ENCODE measurements around the gene CRAT.

GRCh38 chr9:129109537-129109903, 1.1 kb downstream of the CRAT start:
- TF ChIP-seq POLR2AphosphoS5 (IDR thresholded peaks at IDR 0.05; ENCODE audit: low read depth) (no peak), EZH2 (IDR thresholded peaks at IDR 0.05; ENCODE audit: low read depth, unreplicated experiment) (no peak), NANOG (IDR thresholded peaks at IDR 0.05; ENCODE audit: borderline replicate concordance) (no peak), REST (IDR thresholded peaks at IDR 0.05; ENCODE audit: unreplicated experiment) (no peak), ZNF331 (CRISPR knock-in tag; IDR thresholded peaks at IDR 0.05; ENCODE audit: low read depth) (no peak), EZH2phosphoT487 (IDR thresholded peaks at IDR 0.05; ENCODE audit: unreplicated experiment) (no peak), CREB1 (CRISPR knock-in tag; IDR thresholded peaks at IDR 0.05; ENCODE audit: low read depth) (no peak), JUNB (IDR thresholded peaks at IDR 0.05; ENCODE audit: unreplicated experiment) (no peak)
- TF ChIP-seq, protein P1, sequence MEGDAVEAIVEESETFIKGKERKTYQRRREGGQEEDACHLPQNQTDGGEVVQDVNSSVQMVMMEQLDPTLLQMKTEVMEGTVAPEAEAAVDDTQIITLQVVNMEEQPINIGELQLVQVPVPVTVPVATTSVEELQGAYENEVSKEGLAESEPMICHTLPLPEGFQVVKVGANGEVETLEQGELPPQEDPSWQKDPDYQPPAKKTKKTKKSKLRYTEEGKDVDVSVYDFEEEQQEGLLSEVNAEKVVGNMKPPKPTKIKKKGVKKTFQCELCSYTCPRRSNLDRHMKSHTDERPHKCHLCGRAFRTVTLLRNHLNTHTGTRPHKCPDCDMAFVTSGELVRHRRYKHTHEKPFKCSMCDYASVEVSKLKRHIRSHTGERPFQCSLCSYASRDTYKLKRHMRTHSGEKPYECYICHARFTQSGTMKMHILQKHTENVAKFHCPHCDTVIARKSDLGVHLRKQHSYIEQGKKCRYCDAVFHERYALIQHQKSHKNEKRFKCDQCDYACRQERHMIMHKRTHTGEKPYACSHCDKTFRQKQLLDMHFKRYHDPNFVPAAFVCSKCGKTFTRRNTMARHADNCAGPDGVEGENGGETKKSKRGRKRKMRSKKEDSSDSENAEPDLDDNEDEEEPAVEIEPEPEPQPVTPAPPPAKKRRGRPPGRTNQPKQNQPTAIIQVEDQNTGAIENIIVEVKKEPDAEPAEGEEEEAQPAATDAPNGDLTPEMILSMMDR (conservative IDR thresholded peaks at IDR 0.05; ENCODE audit: low read depth in 2 of 2) = no peak
- TF ChIP-seq, protein P2, sequence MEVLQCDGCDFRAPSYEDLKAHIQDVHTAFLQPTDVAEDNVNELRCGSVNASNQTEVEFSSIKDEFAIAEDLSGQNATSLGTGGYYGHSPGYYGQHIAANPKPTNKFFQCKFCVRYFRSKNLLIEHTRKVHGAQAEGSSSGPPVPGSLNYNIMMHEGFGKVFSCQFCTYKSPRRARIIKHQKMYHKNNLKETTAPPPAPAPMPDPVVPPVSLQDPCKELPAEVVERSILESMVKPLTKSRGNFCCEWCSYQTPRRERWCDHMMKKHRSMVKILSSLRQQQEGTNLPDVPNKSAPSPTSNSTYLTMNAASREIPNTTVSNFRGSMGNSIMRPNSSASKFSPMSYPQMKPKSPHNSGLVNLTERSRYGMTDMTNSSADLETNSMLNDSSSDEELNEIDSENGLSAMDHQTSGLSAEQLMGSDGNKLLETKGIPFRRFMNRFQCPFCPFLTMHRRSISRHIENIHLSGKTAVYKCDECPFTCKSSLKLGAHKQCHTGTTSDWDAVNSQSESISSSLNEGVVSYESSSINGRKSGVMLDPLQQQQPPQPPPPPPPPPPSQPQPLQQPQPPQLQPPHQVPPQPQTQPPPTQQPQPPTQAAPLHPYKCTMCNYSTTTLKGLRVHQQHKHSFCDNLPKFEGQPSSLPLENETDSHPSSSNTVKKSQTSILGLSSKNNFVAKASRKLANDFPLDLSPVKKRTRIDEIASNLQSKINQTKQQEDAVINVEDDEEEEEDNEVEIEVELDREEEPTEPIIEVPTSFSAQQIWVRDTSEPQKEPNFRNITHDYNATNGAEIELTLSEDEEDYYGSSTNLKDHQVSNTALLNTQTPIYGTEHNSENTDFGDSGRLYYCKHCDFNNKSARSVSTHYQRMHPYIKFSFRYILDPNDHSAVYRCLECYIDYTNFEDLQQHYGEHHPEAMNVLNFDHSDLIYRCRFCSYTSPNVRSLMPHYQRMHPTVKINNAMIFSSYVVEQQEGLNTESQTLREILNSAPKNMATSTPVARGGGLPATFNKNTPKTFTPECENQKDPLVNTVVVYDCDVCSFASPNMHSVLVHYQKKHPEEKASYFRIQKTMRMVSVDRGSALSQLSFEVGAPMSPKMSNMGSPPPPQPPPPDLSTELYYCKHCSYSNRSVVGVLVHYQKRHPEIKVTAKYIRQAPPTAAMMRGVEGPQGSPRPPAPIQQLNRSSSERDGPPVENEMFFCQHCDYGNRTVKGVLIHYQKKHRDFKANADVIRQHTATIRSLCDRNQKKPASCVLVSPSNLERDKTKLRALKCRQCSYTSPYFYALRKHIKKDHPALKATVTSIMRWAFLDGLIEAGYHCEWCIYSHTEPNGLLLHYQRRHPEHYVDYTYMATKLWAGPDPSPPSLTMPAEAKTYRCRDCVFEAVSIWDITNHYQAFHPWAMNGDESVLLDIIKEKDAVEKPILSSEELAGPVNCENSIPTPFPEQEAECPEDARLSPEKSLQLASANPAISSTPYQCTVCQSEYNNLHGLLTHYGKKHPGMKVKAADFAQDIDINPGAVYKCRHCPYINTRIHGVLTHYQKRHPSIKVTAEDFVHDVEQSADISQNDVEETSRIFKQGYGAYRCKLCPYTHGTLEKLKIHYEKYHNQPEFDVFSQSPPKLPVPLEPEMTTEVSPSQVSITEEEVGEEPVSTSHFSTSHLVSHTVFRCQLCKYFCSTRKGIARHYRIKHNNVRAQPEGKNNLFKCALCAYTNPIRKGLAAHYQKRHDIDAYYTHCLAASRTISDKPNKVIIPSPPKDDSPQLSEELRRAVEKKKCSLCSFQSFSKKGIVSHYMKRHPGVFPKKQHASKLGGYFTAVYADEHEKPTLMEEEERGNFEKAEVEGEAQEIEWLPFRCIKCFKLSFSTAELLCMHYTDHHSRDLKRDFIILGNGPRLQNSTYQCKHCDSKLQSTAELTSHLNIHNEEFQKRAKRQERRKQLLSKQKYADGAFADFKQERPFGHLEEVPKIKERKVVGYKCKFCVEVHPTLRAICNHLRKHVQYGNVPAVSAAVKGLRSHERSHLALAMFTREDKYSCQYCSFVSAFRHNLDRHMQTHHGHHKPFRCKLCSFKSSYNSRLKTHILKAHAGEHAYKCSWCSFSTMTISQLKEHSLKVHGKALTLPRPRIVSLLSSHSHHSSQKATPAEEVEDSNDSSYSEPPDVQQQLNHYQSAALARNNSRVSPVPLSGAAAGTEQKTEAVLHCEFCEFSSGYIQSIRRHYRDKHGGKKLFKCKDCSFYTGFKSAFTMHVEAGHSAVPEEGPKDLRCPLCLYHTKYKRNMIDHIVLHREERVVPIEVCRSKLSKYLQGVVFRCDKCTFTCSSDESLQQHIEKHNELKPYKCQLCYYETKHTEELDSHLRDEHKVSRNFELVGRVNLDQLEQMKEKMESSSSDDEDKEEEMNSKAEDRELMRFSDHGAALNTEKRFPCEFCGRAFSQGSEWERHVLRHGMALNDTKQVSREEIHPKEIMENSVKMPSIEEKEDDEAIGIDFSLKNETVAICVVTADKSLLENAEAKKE (CRISPR knock-in tag; IDR thresholded peaks at IDR 0.05) = no peak
- TF ChIP-seq, protein P3, sequence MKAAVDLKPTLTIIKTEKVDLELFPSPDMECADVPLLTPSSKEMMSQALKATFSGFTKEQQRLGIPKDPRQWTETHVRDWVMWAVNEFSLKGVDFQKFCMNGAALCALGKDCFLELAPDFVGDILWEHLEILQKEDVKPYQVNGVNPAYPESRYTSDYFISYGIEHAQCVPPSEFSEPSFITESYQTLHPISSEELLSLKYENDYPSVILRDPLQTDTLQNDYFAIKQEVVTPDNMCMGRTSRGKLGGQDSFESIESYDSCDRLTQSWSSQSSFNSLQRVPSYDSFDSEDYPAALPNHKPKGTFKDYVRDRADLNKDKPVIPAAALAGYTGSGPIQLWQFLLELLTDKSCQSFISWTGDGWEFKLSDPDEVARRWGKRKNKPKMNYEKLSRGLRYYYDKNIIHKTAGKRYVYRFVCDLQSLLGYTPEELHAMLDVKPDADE (IDR thresholded peaks at IDR 0.05) = no peak

All from GM23338 (cell line).